Effector CD8-positive, alpha-beta T cell (primary cell): ENCODE data around the gene MAG.
"Not testable (repeated sequence)": the region's sequence is repeated elsewhere in the genome, so short reads cannot be mapped to it uniquely, and the experiment has no call there.

Experiments
- DNase-seq: peaks from one replicate; lab custom pipeline; 2025; lab: John Stamatoyannopoulos, UW

Gene MAG

DNA sequence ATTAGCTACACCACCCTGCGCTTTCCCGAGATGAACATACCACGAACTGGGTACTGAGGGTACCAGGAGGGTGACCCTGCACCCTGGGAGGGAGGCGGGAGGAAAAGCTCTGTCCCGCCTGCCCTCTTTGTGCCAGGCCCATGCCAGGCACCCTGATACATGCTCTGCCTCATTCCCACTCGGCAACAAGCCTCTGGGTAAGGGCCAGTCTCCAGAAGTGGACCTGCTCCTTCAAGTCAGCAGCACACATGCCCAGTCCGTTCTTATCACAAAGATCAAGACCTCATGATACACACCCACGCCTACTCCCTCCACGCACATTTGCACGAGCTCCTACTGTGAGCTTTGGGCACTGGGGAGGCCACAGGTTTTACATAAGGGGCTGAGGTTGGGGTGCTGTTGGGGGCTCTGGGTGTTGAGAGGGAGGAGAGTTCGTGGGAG lies 53.7 kb downstream of the MAG start:
- DNase-seq, result no peak

GRCh38 chr19:35346193-35347052 lies 54.5 kb downstream of the MAG start:
- peak; percentile 46 for DNase-seq

DNA sequence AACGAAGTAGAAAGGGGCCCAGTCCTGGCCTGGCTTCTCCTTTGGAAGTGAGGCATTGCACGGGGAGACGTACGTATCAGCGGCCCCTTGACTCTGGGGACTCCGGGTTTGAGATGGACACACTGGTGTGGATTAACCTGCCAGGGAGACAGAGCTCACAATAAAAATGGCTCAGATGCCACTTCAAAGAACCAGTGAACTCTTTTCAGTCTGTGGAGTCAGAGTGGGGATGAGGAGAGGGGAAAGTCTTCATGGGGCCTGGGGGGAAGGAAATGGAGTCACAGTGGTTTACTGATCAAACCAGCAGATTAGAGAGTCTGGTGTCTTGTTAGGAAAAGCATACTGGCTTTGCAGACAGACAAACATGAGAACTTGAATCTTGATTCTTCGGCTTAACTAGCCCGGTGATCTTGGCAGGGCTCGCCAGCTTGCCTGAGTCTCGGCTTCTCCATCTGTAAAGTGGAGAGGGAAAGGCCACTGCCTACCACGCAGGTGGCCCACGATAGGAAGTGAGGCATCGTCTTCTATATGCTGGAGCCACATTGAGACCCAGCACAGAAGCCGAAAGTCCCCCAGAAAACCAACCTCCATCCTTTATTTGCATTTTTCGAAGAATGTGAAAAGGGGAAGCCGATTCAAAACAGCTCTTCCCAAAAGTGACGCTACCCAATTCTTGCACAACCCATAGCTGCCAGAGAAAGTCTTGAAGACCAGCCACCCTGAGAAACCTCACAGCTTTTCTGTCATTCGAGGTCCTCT lies 55.4 kb downstream of the MAG start, which contains the start of gene FFAR1:
TSS of gene FFAR1 (plus strand) at position 732 of the 759 bp plus-strand sequence. CDS start 3,650 bp downstream, outside the sequence.
- DNase-seq, result no peak

GRCh38 chr19:35347930-35348298 lies 56.0 kb downstream of the MAG start:
- DNase-seq, result no peak

- no peak for DNase-seq
Measured at GRCh38 chr19:35348911-35349611, 57.1 kb downstream of the MAG start.

- DNase-seq, result no peak
Measured at GRCh38 chr19:35349614-35350521, 57.9 kb downstream of the MAG start.

GRCh38 chr19:35350591-35350990 lies 58.6 kb downstream of the MAG start:
- no peak for DNase-seq

DNA sequence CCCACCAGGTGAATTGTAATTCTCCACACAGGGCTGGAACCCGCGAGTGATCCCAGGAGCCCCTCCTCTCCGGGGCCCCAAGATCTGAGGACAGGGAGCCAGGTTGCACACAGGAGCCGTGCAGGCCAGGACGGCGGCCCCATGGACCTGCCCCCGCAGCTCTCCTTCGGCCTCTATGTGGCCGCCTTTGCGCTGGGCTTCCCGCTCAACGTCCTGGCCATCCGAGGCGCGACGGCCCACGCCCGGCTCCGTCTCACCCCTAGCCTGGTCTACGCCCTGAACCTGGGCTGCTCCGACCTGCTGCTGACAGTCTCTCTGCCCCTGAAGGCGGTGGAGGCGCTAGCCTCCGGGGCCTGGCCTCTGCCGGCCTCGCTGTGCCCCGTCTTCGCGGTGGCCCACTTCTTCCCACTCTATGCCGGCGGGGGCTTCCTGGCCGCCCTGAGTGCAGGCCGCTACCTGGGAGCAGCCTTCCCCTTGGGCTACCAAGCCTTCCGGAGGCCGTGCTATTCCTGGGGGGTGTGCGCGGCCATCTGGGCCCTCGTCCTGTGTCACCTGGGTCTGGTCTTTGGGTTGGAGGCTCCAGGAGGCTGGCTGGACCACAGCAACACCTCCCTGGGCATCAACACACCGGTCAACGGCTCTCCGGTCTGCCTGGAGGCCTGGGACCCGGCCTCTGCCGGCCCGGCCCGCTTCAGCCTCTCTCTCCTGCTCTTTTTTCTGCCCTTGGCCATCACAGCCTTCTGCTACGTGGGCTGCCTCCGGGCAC lies 59.6 kb downstream of the MAG start:
- DNase-seq, result no peak

DNA sequence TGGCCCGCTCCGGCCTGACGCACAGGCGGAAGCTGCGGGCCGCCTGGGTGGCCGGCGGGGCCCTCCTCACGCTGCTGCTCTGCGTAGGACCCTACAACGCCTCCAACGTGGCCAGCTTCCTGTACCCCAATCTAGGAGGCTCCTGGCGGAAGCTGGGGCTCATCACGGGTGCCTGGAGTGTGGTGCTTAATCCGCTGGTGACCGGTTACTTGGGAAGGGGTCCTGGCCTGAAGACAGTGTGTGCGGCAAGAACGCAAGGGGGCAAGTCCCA lies 60.2 kb downstream of the MAG start:
- no peak for DNase-seq

- DNase-seq, result peak; percentile 47
Measured at GRCh38 chr19:35352448-35353304, 60.7 kb downstream of the MAG start.

- DNase-seq, result no peak
Measured at GRCh38 chr19:35353635-35354034, 61.7 kb downstream of the MAG start.

DNA sequence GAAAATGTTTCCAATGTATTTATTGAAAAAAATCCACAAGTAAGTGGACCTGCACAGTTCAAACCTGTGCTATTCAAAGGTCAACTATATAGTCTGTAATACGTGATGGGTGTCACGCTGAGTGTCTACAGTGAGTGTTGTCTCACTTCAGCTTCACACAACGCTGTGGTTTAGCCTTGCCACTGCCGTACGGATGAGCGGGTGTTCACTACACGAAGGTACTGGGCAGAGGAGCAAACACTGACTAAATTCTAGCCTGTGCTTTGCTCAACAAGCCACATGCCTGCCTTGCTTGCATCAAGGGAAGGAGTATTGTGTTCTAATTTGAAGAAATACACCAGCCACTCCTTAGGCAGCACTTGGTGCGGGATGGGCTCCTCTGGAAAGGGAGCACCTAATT lies 62.9 kb downstream of the MAG start:
- no peak for DNase-seq

- DNase-seq, result no peak
Measured at GRCh38 chr19:35355791-35356460, 64.0 kb downstream of the MAG start.

DNA sequence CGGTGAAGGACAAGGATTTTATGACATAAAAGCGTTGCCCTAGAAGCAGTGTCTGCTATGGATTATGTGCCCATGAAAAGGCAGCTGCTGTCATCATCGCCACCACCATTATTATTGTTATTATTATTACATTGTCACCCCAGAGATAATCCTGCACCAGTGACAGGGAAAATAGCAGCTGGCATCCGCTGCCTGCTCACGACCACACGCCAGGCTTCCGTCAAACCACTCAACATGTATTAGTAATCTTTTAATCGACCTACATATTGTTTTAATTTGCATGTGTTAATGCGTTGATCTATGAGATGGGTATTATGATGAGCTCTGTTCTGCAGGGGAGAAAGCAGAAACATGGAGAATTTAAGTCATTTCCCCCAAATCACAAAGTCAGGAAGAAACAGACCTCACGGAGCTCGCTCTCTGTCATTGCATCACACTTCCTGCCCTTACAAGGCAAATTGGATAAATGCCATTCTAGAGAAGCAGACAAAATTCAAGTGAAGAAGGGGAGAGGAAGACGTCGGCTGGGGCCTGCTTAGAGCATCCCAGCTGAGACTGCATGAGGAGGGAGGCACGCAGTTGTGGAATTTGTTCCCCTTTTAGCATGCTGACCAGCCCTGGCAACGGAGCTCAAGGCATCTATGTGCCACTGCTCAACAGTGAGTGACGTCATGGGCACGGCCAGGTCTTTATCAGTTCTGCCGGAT lies 66.1 kb downstream of the MAG start, which contains the start of gene FFAR3:
TSS of gene FFAR3 (plus strand) at position 594 of the 707 bp plus-strand sequence. CDS start 431 bp downstream, outside the sequence.
- DNase-seq, result no peak

DNA sequence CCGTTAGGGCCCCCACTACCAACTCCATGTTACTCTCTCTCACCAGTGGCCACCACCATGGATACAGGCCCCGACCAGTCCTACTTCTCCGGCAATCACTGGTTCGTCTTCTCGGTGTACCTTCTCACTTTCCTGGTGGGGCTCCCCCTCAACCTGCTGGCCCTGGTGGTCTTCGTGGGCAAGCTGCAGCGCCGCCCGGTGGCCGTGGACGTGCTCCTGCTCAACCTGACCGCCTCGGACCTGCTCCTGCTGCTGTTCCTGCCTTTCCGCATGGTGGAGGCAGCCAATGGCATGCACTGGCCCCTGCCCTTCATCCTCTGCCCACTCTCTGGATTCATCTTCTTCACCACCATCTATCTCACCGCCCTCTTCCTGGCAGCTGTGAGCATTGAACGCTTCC lies 66.9 kb downstream of the MAG start:
- not testable (repeated sequence) for DNase-seq

GRCh38 chr19:35359395-35359794 lies 67.4 kb downstream of the MAG start:
- not testable (repeated sequence) for DNase-seq

- not testable (repeated sequence) for DNase-seq
Measured at GRCh38 chr19:35360081-35360480, 68.1 kb downstream of the MAG start.

DNA sequence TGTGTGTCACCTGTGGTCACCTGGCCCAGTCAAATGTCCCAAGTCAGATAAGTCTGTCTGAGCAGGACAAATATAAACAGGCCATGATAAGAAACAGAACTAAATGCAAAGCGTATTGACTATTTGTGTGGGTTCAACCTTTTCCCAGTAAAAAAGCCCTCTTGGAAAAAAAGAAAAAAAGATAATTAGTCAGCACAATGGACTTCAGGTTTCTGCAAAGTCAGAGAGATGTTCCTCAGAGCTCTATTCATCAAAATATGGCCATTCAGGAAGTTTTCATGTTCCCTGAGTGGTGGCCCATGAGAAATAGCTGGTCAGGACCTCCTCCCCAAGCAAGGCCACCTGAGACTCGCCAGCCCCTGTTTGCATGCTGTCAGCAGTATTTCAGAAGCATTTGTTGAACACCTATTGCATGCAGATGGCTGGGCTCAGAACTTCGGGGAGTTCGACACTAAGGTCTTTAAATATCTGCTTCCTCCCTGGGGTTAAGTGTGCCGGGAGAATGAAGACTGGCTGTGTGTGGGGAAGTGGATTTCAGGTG lies 69.0 kb downstream of the MAG start:
- no peak for DNase-seq
